Activated T-cell treated with anti-CD3 and anti-CD28 coated beads for 1 hour (primary cell): ENCODE data around the gene PXN.
A peak's percentile ranks its signal among the peaks of the same experiment; 100 is the strongest.

Experiments used
- DNase-seq: peaks from one replicate; pipeline ENCODE4 v3.0.0-alpha.2; 2020; ENCODE audit warnings: low read depth

Gene PXN

DNA sequence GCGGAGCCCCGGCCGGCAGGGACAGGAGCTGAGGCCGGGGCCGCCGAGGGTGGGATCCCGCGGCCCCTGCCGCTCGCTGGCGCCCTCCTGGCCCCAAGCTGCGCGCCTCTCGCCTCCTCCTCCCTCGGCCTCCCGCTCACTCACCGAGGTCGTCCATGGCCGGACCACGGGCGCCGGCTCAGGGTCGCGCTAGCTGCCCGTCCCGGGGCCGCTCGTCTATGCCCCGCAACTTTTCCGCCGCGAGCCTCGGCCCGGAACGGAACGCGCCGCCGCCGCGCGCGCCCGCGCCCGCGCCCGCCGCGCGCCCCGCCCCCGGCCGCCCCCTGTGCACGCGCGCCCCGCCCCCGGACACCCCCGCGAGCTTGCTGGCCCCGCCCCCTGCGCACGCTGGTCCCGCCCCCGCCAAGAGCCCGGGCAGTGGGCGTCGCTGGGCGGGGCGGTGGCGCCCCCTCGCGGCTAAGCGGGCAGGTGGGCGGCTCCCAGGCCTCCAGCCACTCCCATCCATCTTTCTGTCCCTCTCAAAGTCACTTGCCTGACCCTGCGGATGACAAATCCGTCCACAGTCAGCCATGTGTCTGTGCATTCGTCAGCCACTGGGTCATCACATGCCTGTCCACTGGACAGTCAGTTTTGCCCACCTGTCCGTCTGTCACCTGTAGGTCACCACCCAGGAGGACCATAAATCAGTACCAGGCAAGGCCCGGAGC, at the start of gene PXN:
PXN (minus strand) TSS at position 258 of the 707 bp plus-strand sequence; CDS start at position 157, 101 bp downstream.
- DNase-seq = peak; percentile 92

DNA sequence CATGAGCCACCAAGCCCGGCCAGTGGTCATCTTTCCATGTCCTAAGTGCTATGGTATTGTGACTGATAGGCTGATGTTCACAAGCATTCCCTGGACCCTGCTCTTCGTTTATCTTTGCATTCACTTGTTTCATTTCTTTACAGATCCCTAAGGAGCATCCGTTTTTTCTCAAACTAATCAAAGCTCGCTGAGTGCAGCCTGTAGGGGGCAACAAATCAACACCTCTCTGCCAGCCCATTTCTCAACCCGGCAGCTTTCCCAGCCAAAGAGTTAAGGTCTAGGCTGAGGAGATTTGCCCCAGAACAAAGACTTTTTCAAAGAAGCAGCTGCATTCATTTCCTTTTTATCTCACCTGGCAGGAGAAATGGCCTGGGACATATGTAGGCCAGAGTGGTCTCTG, 48.7 kb upstream of the PXN start:
- no peak for DNase-seq

- peak; percentile 86 for DNase-seq
Observed at GRCh38 chr12:120301962-120302815, 36.7 kb upstream of the PXN start, which contains the start of gene SIRT4. Gene SIRT4, plus strand, starts transcription at chr12:120302321. Its CDS starts 1,241 bp downstream, at chr12:120303562.

DNA sequence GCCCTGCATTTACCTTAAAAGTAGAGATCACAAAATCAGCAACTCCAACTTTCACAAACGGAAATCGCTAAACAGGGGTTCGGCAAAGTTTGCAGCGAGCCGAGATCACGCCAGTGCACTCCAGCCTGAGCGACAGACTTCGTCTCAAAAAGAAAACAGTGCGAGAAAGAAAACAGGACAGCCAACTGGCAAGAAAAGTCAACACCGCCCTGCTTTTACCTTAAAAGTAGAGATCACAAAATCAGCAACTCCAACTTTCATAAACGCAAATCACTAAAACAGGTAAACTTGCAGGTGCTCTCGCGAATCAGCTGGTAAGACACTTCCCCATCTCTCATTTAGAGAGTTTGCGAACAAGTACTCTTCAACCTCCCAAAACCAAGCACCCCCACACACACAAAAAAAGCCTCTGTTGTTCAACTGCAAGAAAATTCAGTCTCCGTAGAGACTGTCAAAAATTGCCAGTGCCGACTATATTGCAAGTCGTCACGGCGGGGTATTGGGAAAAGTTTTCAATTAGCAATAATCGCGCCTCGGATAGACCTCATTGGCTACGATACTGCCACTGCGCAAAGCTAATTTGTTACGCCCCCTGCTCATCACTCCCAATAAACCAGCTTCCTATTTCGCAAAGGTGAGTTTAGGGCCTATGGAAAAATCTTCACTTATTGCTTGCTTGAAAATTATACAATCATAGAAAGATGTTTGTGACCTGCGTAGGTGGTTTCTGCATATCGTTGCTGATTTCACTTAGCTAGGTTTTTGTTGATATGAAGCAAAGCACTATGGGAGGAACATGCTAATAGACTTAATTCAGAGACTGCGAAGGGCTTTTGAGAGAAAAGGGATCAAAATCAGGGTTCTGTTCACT, 27.4 kb upstream of the PXN start, which contains the start of gene RNU4-1:
RNU4-1 (minus strand) TSS at position 577 of the 871 bp plus-strand sequence.
- DNase-seq = peak; percentile 58

- no peak for DNase-seq
Observed at GRCh38 chr12:120292411-120292660, 26.8 kb upstream of the PXN start.

DNA sequence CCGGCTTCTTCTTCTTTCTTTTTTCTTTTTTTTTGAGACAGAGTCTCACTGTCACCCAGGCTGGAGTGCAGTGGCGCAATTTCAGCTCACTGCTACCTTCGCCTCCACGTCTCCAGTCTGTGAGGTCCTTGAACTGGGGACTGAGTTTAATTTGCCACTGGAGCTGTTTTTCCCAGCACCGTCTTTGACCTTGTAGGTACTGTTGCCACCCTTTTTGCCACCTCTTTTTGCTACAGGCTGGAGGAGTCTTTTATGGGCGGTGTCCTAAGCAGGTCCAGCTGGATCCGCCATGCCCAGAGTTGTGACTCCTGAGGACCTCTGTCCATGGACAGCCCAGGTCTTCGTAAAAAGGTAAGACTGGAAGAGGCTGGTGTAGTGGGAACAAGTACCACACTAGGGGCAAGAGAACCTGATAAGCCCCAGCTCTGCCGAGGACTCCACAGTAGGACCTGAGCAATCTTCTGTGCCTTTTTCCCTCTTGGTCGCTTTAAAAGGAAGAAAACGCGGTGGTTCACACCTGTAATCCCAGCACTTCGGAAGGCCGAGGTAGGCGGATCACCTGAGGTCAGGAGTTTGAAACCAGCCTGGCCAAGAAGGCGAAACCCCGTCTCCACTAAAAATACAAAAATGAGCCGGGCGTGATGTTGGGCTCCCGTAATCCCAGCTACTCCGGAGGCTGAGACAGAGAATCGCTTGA, 25.2 kb upstream of the PXN start:
- peak; percentile 7 for DNase-seq

DNA sequence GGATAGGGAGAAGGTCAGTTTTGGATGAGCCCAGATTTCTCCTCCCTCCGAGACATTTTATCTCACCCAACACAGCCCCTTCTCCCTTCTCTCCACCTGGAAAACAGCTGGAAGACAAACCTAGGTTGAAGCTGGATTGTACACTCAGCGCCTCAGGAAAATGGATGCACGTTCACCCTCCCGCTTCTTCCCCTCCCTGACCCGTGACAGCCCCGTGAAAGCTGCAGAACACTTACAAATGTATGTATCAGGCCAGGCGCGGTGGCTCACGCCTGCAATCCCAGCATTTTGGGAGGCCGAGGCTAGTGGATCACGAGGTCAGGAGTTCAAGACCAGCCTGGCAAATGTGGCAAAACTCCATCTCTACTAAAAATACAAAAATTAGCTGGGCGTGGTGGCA, 22.0 kb upstream of the PXN start:
- DNase-seq = no peak

- DNase-seq = no peak
Observed at GRCh38 chr12:120286768-120287490, 21.4 kb upstream of the PXN start.

- DNase-seq = no peak
Observed at GRCh38 chr12:120284381-120284780, 18.9 kb upstream of the PXN start.

GRCh38 chr12:120283318-120283717, 17.8 kb upstream of the PXN start:
- DNase-seq = no peak

DNA sequence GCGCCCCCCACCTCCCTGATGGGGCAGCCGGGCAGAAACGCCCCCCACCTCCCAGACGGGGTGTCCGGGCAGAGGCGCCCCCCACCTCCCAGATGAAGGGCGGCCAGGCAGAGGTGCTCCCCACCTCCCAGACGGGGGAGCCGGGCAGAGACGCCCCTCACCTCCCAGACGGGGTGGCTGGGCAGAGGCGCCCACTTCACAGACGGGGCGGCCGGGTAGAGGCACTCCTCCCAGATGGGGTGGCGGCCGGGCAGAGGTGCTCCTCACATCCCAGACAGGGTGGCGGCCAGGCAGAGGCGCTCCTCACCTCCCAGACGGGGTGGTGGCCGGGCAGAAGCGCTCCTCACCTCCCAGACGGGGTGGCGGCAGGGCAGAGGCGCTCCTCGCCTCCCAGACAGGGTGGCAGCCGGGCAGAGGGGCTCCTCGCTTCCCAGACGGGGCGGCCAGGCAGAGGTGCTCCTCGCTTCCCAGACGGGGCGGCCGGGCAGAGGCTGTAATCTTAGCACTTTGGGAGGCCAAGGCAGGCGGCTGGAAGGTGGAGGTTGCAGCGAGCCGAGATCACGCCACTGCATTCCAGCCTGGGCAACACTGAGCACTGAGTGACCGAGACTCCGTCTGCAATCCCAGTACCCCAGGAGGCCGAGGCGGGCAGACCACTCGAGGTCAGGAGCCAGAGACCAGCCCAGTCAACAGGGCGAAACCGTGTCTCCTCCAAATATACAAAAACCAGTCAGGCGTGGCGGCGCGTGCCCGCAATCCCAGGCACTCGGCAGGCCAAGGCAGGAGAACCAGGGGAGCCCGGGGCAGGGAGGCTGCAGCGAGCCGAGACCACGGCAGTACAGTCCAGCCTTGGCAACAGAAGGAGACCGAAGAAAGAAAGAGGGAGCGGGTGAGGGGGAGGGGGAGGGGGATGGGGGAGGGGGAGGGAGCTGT, 12.9 kb upstream of the PXN start:
- no peak for DNase-seq

- DNase-seq = no peak
Observed at GRCh38 chr12:120276734-120277133, 11.2 kb upstream of the PXN start.

- no peak for DNase-seq
Observed at GRCh38 chr12:120267736-120268135, 2.2 kb upstream of the PXN start.

DNA sequence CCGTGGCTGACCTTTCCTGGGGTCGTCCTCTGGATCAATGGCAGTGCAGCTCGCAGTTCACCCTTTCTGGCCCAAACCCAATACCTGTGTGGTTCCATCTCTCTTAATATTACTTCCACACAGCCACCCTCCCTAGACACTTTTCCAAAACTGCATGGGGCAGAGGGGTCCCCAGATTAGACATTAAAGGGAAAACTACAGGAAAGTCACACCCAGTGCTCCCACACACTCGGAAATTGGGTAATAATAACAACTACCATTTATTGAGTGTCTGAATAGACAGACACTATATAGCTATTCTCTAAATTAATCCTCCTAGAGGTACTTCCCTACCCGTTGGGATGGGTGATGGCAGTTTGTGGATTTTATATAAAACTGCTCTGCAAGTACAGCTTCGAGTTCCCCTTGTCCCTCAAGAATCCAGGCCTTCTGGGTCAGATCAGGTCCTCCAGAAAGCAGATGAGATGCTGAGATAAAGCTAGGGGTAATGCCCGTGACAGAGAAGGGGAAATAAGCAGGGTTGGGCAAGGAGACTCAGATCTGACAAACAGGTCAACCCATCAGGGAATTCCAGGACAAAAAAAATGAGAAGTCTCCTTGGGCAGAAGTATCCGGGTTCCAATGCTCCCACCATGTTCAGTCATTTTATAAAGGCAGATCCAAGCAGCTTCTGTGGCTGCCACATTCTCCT, 795 bp upstream of the PXN start:
- no peak for DNase-seq

GRCh38 chr12:120264904-120265472, 542 bp downstream of the PXN start:
- no peak for DNase-seq

GRCh38 chr12:120264086-120264903, 1.2 kb downstream of the PXN start:
- DNase-seq = no peak

- DNase-seq = no peak
Observed at GRCh38 chr12:120263748-120264085, 1.8 kb downstream of the PXN start.
